ENCODE results near the gene RNF217.

GRCh38 chr6:124978451-124979293, 16.4 kb downstream of the RNF217 start:
- TF ChIP-seq CTCF (IDR thresholded peaks at IDR 0.05) (no peak), SIN3A (IDR thresholded peaks at IDR 0.05; ENCODE audit: borderline replicate concordance, insufficient read depth, low read depth, low read length) (no peak), POLR2AphosphoS5 (IDR thresholded peaks at IDR 0.05; ENCODE audit: low read depth, low read length) (no peak)
